GM18511 (cell line): ENCODE measurements around the gene PEX11B.

Experiments used
- ATAC-seq: cut with Tn5 transposase; IDR thresholded peaks from one replicate; pipeline ENCODE4 v1.9.1; 2021; ENCODE audit warnings: mild to moderate bottlenecking, moderate library complexity; ENCODE audit not compliant: unreplicated experiment

PEX11B gene

GRCh38 chr1:145877923-145878486 is 40.5 kb downstream of the PEX11B start:
- ATAC-seq = no peak

GRCh38 chr1:145874646-145875045 is 43.9 kb downstream of the PEX11B start:
- no peak for ATAC-seq

- ATAC-seq = no peak
These were observed 46.3 kb downstream of the PEX11B start for GRCh38 chr1:145871994-145872924.

GRCh38 chr1:145868232-145868631 is 50.3 kb downstream of the PEX11B start:
- no peak for ATAC-seq

- ATAC-seq = no peak
These were observed 55.1 kb downstream of the PEX11B start for GRCh38 chr1:145863282-145864018.
